Chondrocyte (in vitro differentiated cells): ENCODE measurements around the gene TEX44. TPM values are rescaled to one million over a fixed set of nuclear protein-coding genes. Genes with fewer than 3 reads are reported as not detected.
"Not testable (repeated sequence)": the region's sequence is repeated elsewhere in the genome, so short reads cannot be mapped to it uniquely, and the experiment has no call there.

Experiments
- DNase-seq: peaks from one replicate; pipeline ENCODE4 v3.0.0; 2021; ENCODE audit warnings: mixed read lengths, low spot score
- H3K27ac Mint-ChIP-seq: one replicate; pipeline ENCODE4 v1.8.0; 2021; ENCODE audit warnings: mild to moderate bottlenecking, moderate library complexity, mixed read lengths; ENCODE audit not compliant: unreplicated experiment
- H3K27me3 Mint-ChIP-seq: 2 replicates; pipeline ENCODE4 v1.8.0; 2021; ENCODE audit warnings: low read depth, mixed read lengths
- H3K36me3 Mint-ChIP-seq: 2 replicates; pipeline ENCODE4 v1.8.0; 2021; ENCODE audit warnings: low read depth, mixed read lengths
- H3K4me1 Mint-ChIP-seq: 2 replicates; pipeline ENCODE4 v1.8.0; 2021; ENCODE audit warnings: low read depth, mild to moderate bottlenecking, mixed read lengths
- H3K4me3 Mint-ChIP-seq: one replicate; pipeline ENCODE4 v1.8.0; 2021; ENCODE audit warnings: mild to moderate bottlenecking, moderate library complexity, mixed read lengths; ENCODE audit not compliant: unreplicated experiment
- H3K9me3 Mint-ChIP-seq: 2 replicates; pipeline ENCODE4 v1.8.0; 2021; ENCODE audit warnings: low read depth, mixed read lengths
- CTCF ChIP-seq: fragments of 200-600 bp; sonication (generic); IDR thresholded peaks from 2 replicates; pipeline ENCODE4 v1.5.0; 2021; ENCODE audit warnings: antibody characterized with exemption, mild to moderate bottlenecking, moderate library complexity
- total RNA-seq: library from RNA; stranded (reverse); gene quantifications from 3 replicates; pipeline ENCODE4 v1.2.1, GENCODE V29; 2021

Gene TEX44
- total RNA-seq, 1 donor from 2014 or later = not detected

GRCh38 chr2:231549446-231550239 is 43.0 kb upstream of the TEX44 start:
- peak overlapping the region; percentile 12 for H3K27ac Mint-ChIP-seq
- no peaks in the 10 kb centered on the region for H3K27me3 Mint-ChIP-seq
- TF ChIP-seq CTCF = no peak
- H3K4me3 Mint-ChIP-seq = no peak overlapping the region
- H3K4me1 Mint-ChIP-seq = peaks cover 14% of the 10 kb centered on the region
- no peak for DNase-seq
- H3K9me3 Mint-ChIP-seq = peaks cover 12% of the 10 kb centered on the region
- peaks cover 9% of the 10 kb centered on the region for H3K36me3 Mint-ChIP-seq

- no peak overlapping the region for H3K4me3 Mint-ChIP-seq
- H3K4me1 Mint-ChIP-seq = peaks cover 8% of the 10 kb centered on the region
- H3K9me3 Mint-ChIP-seq = peaks cover 12% of the 10 kb centered on the region
- no peak for TF ChIP-seq CTCF
- no peaks in the 10 kb centered on the region for H3K27me3 Mint-ChIP-seq
- no peak overlapping the region for H3K27ac Mint-ChIP-seq
- DNase-seq = no peak
- peaks cover 7% of the 10 kb centered on the region for H3K36me3 Mint-ChIP-seq
These were observed 39.9 kb upstream of the TEX44 start for GRCh38 chr2:231552752-231553151.

GRCh38 chr2:231554327-231554726 is 38.3 kb upstream of the TEX44 start:
- Mint-ChIP-seq H3K36me3 (peaks cover 7% of the 10 kb centered on the region), H3K4me3 (no peak overlapping the region), H3K9me3 (peaks cover 12% of the 10 kb centered on the region), H3K27me3 (no peaks in the 10 kb centered on the region), H3K4me1 (peaks cover 8% of the 10 kb centered on the region), H3K27ac (no peak overlapping the region)
- DNase-seq = no peak
- TF ChIP-seq CTCF = no peak

GRCh38 chr2:231554748-231555545 is 37.7 kb upstream of the TEX44 start:
- Mint-ChIP-seq H3K27ac (no peak overlapping the region), H3K4me1 (peaks cover 8% of the 10 kb centered on the region), H3K27me3 (no peaks in the 10 kb centered on the region), H3K4me3 (no peak overlapping the region), H3K9me3 (peaks cover 12% of the 10 kb centered on the region), H3K36me3 (peaks cover 7% of the 10 kb centered on the region)
- no peak for TF ChIP-seq CTCF
- no peak for DNase-seq

GRCh38 chr2:231556496-231556895 is 36.2 kb upstream of the TEX44 start:
- not testable (repeated sequence) for H3K27ac Mint-ChIP-seq, H3K4me1 Mint-ChIP-seq, H3K27me3 Mint-ChIP-seq, DNase-seq, H3K4me3 Mint-ChIP-seq, H3K36me3 Mint-ChIP-seq
- H3K9me3 Mint-ChIP-seq = peaks cover 12% of the 10 kb centered on the region
